Activated naive CD4-positive, alpha-beta T cell treated with anti-CD3 and anti-CD28 coated beads for 36 hours (primary cell): ENCODE results near the gene ZNF423. TPM values are rescaled to one million over a fixed set of nuclear protein-coding genes. Genes with fewer than 3 reads are reported as not detected.

Experiments
- CTCF ChIA-PET: fragments of 350-600 bp; sonication (Branson Sonifier 250); formaldehyde crosslinking; loops from one replicate; lab custom pipeline; 2021; ENCODE audit warnings: antibody characterized with exemption; lab: Charles Lee
- DNase-seq: peaks from one replicate; pipeline ENCODE4 v3.0.0-alpha.2; 2020
- H3K27ac Mint-ChIP-seq: one replicate; pipeline ENCODE4 v1.8.0; 2021; ENCODE audit warnings: mild to moderate bottlenecking, mixed read lengths
- H3K27me3 Mint-ChIP-seq: one replicate; pipeline ENCODE4 v1.8.0; 2021; ENCODE audit warnings: low read depth, mixed read lengths
- H3K36me3 Mint-ChIP-seq: one replicate; pipeline ENCODE4 v1.8.0; 2021; ENCODE audit warnings: low read depth, mixed read lengths
- H3K4me1 Mint-ChIP-seq: one replicate; pipeline ENCODE4 v1.8.0; 2021; ENCODE audit warnings: low read depth, mixed read lengths
- H3K4me3 Mint-ChIP-seq: one replicate; pipeline ENCODE4 v1.8.0; 2021; ENCODE audit warnings: mild to moderate bottlenecking, moderate library complexity, mixed read lengths
- H3K9me3 Mint-ChIP-seq: one replicate; pipeline ENCODE4 v1.8.0; 2021; ENCODE audit warnings: mixed read lengths
- intact Hi-C: fragments of 100-400 bp; cut with micrococcal nuclease; formaldehyde crosslinking; loops from one replicate; pipeline ENCODE4 v1.15.1; 2023
- total RNA-seq, 2 experiments: library from RNA; stranded (reverse); gene quantifications; one replicate each; pipeline ENCODE4 v1.2.3, GENCODE V29; 2021

Gene ZNF423
- total RNA-seq, 2 experiments from 2014 or later, result 0.05 TPM; not detected in 1

DNA sequence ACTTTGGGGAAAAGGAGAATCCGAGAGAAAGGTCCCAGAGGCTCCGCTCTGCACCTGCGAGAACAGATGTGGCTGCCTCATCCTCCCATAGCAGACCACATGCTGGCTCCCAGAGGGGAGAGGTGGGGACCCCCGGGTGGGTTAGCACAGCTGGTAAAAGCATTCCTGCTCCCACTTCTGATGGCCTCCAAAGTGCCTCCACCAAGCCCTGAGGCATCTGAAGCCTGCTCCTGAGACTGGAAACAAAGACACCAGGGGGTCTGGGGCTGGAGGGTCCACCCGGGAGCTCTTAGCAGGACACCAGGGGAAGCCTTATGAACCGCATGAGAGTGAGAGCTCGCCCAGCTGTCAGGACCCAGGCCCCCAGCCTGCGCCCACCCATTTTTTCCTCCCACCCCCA, 46.4 kb downstream of the ZNF423 start:
- Mint-ChIP-seq H3K4me3 (no peak overlapping the region), H3K27me3 (no peaks in the 10 kb centered on the region), H3K4me1 (no peaks in the 10 kb centered on the region), H3K36me3 (no peaks in the 10 kb centered on the region), H3K9me3 (no peaks in the 10 kb centered on the region), H3K27ac (no peak overlapping the region)
- intact Hi-C loops, result no loop called here
- DNase-seq, result no peak
- CTCF ChIA-PET, result interaction anchor here (1.0 kb wide), 1 partner anchor 9 kb away, joined by 3 read pairs; no protein-coding TSS in a partner anchor

- Mint-ChIP-seq H3K4me3 (no peak overlapping the region), H3K27me3 (no peaks in the 10 kb centered on the region), H3K36me3 (no peaks in the 10 kb centered on the region), H3K4me1 (no peaks in the 10 kb centered on the region), H3K9me3 (no peaks in the 10 kb centered on the region), H3K27ac (no peak overlapping the region)
- CTCF ChIA-PET, result interaction anchor here (1.0 kb wide), 1 partner anchor 8 kb away, joined by 3 read pairs; no protein-coding TSS in a partner anchor
- DNase-seq, result no peak
- intact Hi-C loops, result no loop called here
Observed at GRCh38 chr16:49809062-49809461, 46.9 kb downstream of the ZNF423 start.

- DNase-seq, result no peak
- Mint-ChIP-seq H3K4me1 (no peaks in the 10 kb centered on the region), H3K36me3 (no peaks in the 10 kb centered on the region), H3K27ac (no peak overlapping the region), H3K4me3 (no peak overlapping the region), H3K27me3 (no peaks in the 10 kb centered on the region), H3K9me3 (no peaks in the 10 kb centered on the region)
- CTCF ChIA-PET, result no interaction called here
- intact Hi-C loops, result no loop called here
Observed at GRCh38 chr16:49806446-49806845, 49.5 kb downstream of the ZNF423 start.

DNA sequence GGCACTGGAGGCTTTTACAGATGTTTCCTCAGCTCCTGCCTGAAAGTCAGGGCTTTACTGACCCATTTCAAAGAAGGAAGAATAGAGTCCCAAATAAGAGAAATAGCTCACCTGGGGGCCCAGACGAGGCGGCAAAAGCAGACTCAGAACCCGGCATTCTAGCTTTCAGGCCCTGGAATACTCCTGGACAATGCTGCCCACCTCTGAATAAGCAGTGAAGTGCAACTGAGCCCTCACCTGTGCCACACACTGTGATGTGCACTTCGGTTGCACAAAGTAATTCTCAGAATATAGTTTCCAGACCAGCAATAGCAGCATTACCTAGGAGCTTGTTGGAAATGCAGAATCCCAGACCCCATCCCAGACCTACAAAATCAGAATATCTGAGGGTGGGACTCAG, 54.6 kb downstream of the ZNF423 start:
- no peak overlapping the region for H3K4me3 Mint-ChIP-seq
- no peaks in the 10 kb centered on the region for H3K27me3 Mint-ChIP-seq
- H3K4me1 Mint-ChIP-seq, result no peaks in the 10 kb centered on the region
- no peak for DNase-seq
- no peak overlapping the region for H3K27ac Mint-ChIP-seq
- H3K9me3 Mint-ChIP-seq, result no peaks in the 10 kb centered on the region
- CTCF ChIA-PET, result no interaction called here
- H3K36me3 Mint-ChIP-seq, result no peaks in the 10 kb centered on the region
- intact Hi-C loops, result no loop called here

DNA sequence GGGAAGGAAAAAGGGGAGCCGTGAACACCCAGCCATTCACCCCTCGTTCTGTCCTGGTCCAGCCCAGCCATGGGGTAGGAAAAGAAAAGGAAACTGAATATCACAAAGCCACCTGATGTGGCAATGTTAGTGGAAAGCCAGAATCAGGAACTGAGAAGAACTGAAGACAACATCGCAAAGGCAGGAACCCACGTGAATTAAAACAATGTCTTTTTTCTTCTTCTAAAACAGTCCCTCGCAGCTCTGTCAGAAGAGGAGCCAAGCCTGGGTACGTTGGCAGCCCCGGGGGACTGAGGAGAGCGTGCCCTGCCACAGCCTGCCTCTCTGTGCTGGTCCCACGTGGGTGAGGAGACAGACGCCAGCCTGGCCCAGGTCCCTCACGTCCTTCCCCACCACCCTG, 55.0 kb downstream of the ZNF423 start:
- no peak overlapping the region for H3K27ac Mint-ChIP-seq
- intact Hi-C loops, result no loop called here
- CTCF ChIA-PET, result interaction anchor here (0.8 kb wide), 1 partner anchor 8 kb away, joined by 3 read pairs; no protein-coding TSS in a partner anchor
- DNase-seq, result no peak
- no peaks in the 10 kb centered on the region for H3K36me3 Mint-ChIP-seq
- H3K9me3 Mint-ChIP-seq, result no peaks in the 10 kb centered on the region
- no peaks in the 10 kb centered on the region for H3K27me3 Mint-ChIP-seq
- no peak overlapping the region for H3K4me3 Mint-ChIP-seq
- H3K4me1 Mint-ChIP-seq, result no peaks in the 10 kb centered on the region

DNA sequence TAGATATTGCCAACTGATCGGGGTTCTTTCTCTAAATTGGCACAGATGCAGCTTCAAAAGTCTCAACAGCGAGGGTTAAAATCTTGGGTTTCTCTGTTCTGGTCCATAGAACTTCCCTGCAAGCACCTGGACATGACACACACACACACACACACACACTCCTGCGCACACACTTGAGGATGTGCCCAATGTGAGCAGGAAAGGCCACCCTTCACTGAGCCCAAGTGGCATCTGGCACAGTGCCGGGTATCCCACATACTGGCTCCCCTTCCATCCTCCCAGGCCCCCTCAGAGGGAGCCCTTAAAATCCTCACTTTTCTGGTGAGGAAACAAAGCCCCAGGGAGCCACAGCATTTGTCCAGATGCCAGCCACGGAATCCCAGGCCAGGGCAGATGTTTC, 55.5 kb downstream of the ZNF423 start:
- no peaks in the 10 kb centered on the region for H3K9me3 Mint-ChIP-seq
- H3K36me3 Mint-ChIP-seq, result no peaks in the 10 kb centered on the region
- no peaks in the 10 kb centered on the region for H3K4me1 Mint-ChIP-seq
- H3K27ac Mint-ChIP-seq, result no peak overlapping the region
- no peak for DNase-seq
- H3K4me3 Mint-ChIP-seq, result no peak overlapping the region
- CTCF ChIA-PET, result interaction anchor here (0.8 kb wide), 1 partner anchor 9 kb away, joined by 3 read pairs; no protein-coding TSS in a partner anchor
- H3K27me3 Mint-ChIP-seq, result no peaks in the 10 kb centered on the region
- intact Hi-C loops, result no loop called here

DNA sequence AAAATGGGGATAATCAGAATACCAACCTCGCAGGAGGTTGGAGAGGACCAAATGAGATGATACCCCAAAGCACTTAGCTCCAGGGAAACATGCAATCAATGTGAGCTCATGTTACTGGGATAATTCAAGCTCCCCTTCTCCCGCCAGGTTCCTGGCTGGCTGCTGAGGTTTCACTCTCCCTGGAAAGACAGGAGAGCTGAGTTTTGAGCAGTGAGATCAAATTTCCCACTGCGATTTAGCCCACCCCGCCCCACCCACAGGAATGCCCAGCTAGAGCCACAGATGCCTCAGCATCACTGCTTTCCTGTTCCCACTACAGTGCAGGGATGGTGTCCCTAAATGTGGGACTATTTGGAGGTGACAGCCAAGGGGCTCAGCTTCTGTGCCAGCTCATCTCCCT, 56.7 kb downstream of the ZNF423 start:
- H3K27ac Mint-ChIP-seq, result no peak overlapping the region
- intact Hi-C loops, result no loop called here

GRCh38 chr16:49795513-49795912, 60.4 kb downstream of the ZNF423 start:
- no peaks in the 10 kb centered on the region for H3K27me3 Mint-ChIP-seq
- no peaks in the 10 kb centered on the region for H3K4me1 Mint-ChIP-seq
- CTCF ChIA-PET, result no interaction called here

More for the DNA sequence above, 56.7 kb downstream of the ZNF423 start:
- CTCF ChIA-PET, result no interaction called here
- Mint-ChIP-seq H3K36me3 (no peaks in the 10 kb centered on the region), H3K4me3 (no peak overlapping the region), H3K4me1 (no peaks in the 10 kb centered on the region), H3K27me3 (no peaks in the 10 kb centered on the region), H3K9me3 (no peaks in the 10 kb centered on the region)
- DNase-seq, result no peak

GRCh38 chr16:49793244-49793643, 62.7 kb downstream of the ZNF423 start:
- no peaks in the 10 kb centered on the region for H3K9me3 Mint-ChIP-seq
- H3K4me3 Mint-ChIP-seq, result no peak overlapping the region
- H3K27me3 Mint-ChIP-seq, result no peaks in the 10 kb centered on the region
- CTCF ChIA-PET, result no interaction called here
- no peak for DNase-seq
- intact Hi-C loops, result no loop called here
- no peak overlapping the region for H3K27ac Mint-ChIP-seq
- H3K4me1 Mint-ChIP-seq, result no peaks in the 10 kb centered on the region
- H3K36me3 Mint-ChIP-seq, result no peaks in the 10 kb centered on the region

More at GRCh38 chr16:49795513-49795912, 60.4 kb downstream of the ZNF423 start:
- Mint-ChIP-seq H3K9me3 (no peaks in the 10 kb centered on the region), H3K36me3 (no peaks in the 10 kb centered on the region), H3K27ac (no peak overlapping the region), H3K4me3 (no peak overlapping the region)
- DNase-seq, result no peak
- intact Hi-C loops, result no loop called here

DNA sequence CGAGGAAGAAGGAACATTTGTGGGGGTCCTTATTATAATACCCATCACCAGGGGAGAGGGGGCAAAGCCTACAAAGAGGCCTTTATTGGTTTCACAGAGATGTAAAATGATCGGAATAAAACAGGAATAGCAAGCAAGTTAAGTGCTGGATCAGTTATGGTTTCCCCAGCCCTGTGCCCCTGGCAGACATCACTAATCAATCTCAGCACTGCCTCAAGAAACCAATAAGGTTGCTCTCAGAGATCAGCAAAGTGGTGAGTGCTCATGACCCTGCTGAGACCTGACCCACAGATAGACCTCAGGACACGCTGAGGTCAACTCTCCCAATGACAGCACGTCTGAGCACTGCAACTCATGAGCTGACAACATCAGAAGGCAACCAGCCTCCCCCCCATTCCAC, 66.3 kb downstream of the ZNF423 start:
- no peaks in the 10 kb centered on the region for H3K9me3 Mint-ChIP-seq
- H3K27me3 Mint-ChIP-seq, result no peaks in the 10 kb centered on the region
- DNase-seq, result no peak
- H3K27ac Mint-ChIP-seq, result no peak overlapping the region
- no peaks in the 10 kb centered on the region for H3K4me1 Mint-ChIP-seq
- CTCF ChIA-PET, result no interaction called here
- no peak overlapping the region for H3K4me3 Mint-ChIP-seq
- no peaks in the 10 kb centered on the region for H3K36me3 Mint-ChIP-seq
- intact Hi-C loops, result no loop called here

GRCh38 chr16:49788986-49789385, 66.9 kb downstream of the ZNF423 start:
- intact Hi-C loops, result no loop called here
- no peaks in the 10 kb centered on the region for H3K9me3 Mint-ChIP-seq
- H3K4me1 Mint-ChIP-seq, result no peaks in the 10 kb centered on the region
- no peaks in the 10 kb centered on the region for H3K27me3 Mint-ChIP-seq
- H3K4me3 Mint-ChIP-seq, result no peak overlapping the region
- CTCF ChIA-PET, result interaction anchor here (0.6 kb wide), 1 partner anchor 543 kb away, joined by 4 read pairs; no protein-coding TSS in a partner anchor
- no peak overlapping the region for H3K27ac Mint-ChIP-seq
- H3K36me3 Mint-ChIP-seq, result no peaks in the 10 kb centered on the region
- no peak for DNase-seq

GRCh38 chr16:49788572-49788971, 67.3 kb downstream of the ZNF423 start:
- Mint-ChIP-seq H3K9me3 (no peaks in the 10 kb centered on the region), H3K36me3 (no peaks in the 10 kb centered on the region), H3K27ac (no peak overlapping the region), H3K4me1 (no peaks in the 10 kb centered on the region), H3K4me3 (no peak overlapping the region), H3K27me3 (no peaks in the 10 kb centered on the region)
- CTCF ChIA-PET, result interaction anchor here (0.6 kb wide), 1 partner anchor 544 kb away, joined by 4 read pairs; no protein-coding TSS in a partner anchor
- intact Hi-C loops, result no loop called here
- no peak for DNase-seq

- no peaks in the 10 kb centered on the region for H3K36me3 Mint-ChIP-seq
- CTCF ChIA-PET, result interaction anchor here (0.5 to 0.7 kb wide), 2 partner anchors 18 to 1433 kb away, joined by 3 to 5 read pairs; no protein-coding TSS in a partner anchor
- no peak for DNase-seq
- H3K27me3 Mint-ChIP-seq, result no peaks in the 10 kb centered on the region
- no peak overlapping the region for H3K27ac Mint-ChIP-seq
- no peaks in the 10 kb centered on the region for H3K9me3 Mint-ChIP-seq
- H3K4me1 Mint-ChIP-seq, result no peaks in the 10 kb centered on the region
- intact Hi-C loops, result no loop called here
- no peak overlapping the region for H3K4me3 Mint-ChIP-seq
Observed at GRCh38 chr16:49786926-49787557, 68.9 kb downstream of the ZNF423 start.
